AG09319 (cell line): ENCODE measurements around the gene CD83.

Experiments used
- DNase-seq: peaks from one replicate; pipeline ENCODE4 v3.0.0-alpha.2; 2010; ENCODE audit warnings: low read depth; ENCODE audit errors: extremely low read depth
- CTCF ChIP-seq: IDR thresholded peaks from 2 replicates; pipeline ENCODE4 v1.5.1; 2011; ENCODE audit warnings: low read depth, mild to moderate bottlenecking, inconsistent platforms, low read length, moderate library complexity

The CD83 gene

DNA sequence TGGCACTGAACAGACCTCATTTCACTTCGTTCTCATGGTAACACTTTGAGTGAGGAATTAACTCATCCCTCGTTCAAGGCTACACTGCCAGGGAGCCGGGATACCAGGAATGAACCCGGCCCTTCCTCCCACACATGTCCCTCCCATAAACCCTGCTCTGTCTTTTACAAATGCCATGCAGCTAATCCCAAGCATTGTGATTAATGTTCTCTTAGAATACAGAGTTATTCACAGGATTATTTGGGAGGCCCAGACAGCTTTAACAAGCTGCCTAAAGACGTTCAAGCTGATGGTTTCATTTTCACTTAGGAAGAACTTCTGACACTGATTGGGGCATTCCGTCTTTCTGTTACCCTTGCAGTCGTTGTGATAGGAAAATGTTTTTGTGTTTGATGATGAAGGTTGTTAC, 42.5 kb upstream of the CD83 start:
- DNase-seq = no peak
- no peak for TF ChIP-seq CTCF

DNA sequence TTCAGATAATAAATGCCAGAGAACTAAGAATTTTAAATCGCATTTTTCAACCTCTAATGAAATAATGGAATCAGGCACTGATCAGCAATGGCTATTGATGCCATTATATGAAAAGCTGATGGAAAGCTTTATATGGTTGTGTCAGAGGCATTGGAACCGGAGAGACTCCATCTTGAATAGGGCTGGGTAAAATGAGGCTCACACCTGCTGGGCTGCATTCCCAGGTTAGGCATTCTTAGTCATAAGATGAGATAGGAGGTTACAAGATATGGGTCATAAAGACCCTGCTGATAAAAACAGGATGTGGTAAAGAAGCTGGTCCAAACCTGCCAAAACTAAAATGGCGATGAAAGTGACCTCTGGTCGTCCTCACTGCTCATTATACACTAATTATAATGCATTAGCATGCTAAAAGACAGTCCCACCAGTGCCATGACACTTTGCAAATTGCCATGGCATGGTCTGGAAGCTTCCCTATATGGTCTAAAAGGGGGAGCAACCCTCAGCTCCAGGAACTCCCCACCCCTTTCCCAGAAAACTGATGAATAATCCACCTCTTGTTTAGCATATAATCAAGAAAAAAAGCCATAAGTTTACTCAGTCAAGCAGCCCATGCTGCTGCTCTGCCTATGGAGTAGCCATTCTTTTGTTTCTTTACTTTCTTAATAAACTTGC, 40.2 kb upstream of the CD83 start:
- TF ChIP-seq CTCF = no peak
- no peak for DNase-seq

DNA sequence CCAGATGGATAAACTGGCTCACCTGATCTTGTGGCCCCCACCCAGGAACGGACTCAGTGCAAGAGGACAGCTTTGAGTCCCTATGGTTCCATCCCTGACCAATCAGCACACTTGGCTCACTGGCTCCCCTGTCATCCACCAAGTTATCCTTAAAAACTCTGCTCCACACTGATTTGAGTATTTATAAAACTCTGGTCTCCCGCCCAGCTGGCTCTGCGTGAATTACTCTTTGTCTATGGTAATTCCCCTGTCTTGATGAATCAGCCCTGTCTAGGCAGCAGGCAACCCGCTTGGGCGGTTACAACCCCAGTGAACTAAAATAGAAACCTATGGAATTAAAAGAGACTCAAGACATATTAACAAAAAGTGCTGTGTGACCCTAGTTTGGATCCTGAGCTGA, 38.1 kb upstream of the CD83 start:
- no peak for DNase-seq
- TF ChIP-seq CTCF = no peak

- TF ChIP-seq CTCF = no peak
- DNase-seq = no peak
Observed at GRCh38 chr6:14079971-14080370, 37.6 kb upstream of the CD83 start.

DNA sequence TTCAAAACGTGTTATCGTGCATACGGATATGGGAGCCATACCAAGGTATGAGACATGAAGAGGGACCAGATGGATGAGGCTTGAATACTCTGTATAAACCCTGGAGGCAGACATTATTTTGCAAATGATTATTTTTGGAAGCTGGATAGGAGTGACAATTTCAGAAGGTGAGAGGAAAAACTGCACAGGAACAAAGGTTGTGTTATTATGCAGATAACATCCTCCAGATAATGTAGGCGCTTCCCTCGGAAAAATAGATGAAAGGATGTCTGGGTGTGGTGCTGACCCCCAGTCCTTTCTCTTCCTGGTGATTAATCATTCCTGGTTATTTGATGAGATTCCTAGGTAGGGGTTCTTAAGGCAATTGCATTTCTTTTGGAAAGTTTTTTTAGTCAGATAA, 36.4 kb upstream of the CD83 start:
- DNase-seq = no peak
- TF ChIP-seq CTCF = no peak

GRCh38 chr6:14082771-14083170, 34.8 kb upstream of the CD83 start:
- DNase-seq = no peak
- no peak for TF ChIP-seq CTCF

DNA sequence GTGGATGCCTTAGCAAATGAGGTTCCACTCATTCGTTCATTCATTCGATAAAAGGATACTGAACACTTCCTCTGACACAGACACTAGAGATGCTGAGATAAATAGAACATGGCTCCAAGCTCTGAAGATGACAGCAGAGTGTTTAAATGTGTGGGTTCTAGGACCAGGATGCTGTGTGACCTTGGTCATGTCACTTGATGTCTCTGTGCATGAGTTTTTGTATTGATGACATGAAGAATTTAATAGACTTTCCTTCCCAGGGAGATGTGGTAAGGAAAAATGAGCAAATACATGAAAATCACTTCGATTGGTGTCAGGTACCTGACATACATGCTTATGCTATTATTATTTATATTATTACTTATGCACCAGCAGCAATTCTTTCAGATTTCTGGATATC, 34.3 kb upstream of the CD83 start:
- TF ChIP-seq CTCF = no peak
- no peak for DNase-seq
